CD4-positive, alpha-beta memory T cell (primary cell): Measurements from ENCODE around the gene WDR74. TPM values are rescaled to one million over a fixed set of nuclear protein-coding genes. Genes with fewer than 3 reads are reported as not detected.
"Not testable (repeated sequence)": the region's sequence is repeated elsewhere in the genome, so short reads cannot be mapped to it uniquely, and the experiment has no call there.

Experiments used
- CTCF ChIA-PET: fragments of 350-600 bp; sonication (Branson Sonifier 250); formaldehyde crosslinking; loops from one replicate; lab custom pipeline; 2021; ENCODE audit warnings: inconsistent platforms; ENCODE audit not compliant: partially characterized antibody; lab: Charles Lee
- POLR2A ChIA-PET: fragments of 350-600 bp; sonication (Branson Sonifier 250); formaldehyde crosslinking; loops from one replicate; lab custom pipeline; 2021; ENCODE audit not compliant: partially characterized antibody; lab: Charles Lee
- DNase-seq, 5 donors: peaks; one replicate each; pipeline versions ENCODE4 v3.0.0 to v3.0.0-alpha.2; 2020 to 2022; ENCODE audit warnings: mixed read lengths in 1 of 5
- H3K27ac ChIP-seq: one replicate; pipeline ENCODE4 v1.7.0; 2013; ENCODE audit warnings: low read depth, low read length
- H3K27me3 ChIP-seq: 2 replicates; pipeline ENCODE4 v1.7.0; 2013; ENCODE audit warnings: mild to moderate bottlenecking, low read length, moderate library complexity; ENCODE audit not compliant: insufficient read depth
- H3K36me3 ChIP-seq: 2 replicates; pipeline ENCODE4 v1.7.0; 2013; ENCODE audit warnings: mild to moderate bottlenecking, low read length, moderate library complexity; ENCODE audit not compliant: insufficient read depth
- H3K4me1 ChIP-seq: 2 replicates; pipeline ENCODE4 v1.7.0; 2013; ENCODE audit warnings: mild to moderate bottlenecking, low read length, moderate library complexity; ENCODE audit not compliant: insufficient read depth
- H3K4me3 ChIP-seq, 2 donors: one replicate each; pipeline ENCODE4 v1.7.0; 2013; ENCODE audit warnings: low read length in 2 of 2, mild to moderate bottlenecking in 1 of 2
- H3K9me3 ChIP-seq, 2 donors: one replicate each; pipeline ENCODE4 v1.7.0; 2013; ENCODE audit warnings: low read length in 2 of 2, control low read depth in 1 of 2; ENCODE audit not compliant: control insufficient read depth in 1 of 2
- H3K27ac Mint-ChIP-seq, 7 donors: one replicate each; pipeline ENCODE4 v1.8.0; 2020 to 2021; ENCODE audit warnings: mixed read lengths in 7 of 7, mild to moderate bottlenecking in 6 of 7, inconsistent platforms in 3 of 7, moderate library complexity in 3 of 7
- H3K27me3 Mint-ChIP-seq, 2 donors: one replicate each; pipeline ENCODE4 v1.8.0; 2020 to 2021; ENCODE audit warnings: mixed read lengths in 2 of 2
- H3K36me3 Mint-ChIP-seq, 2 donors: one replicate each; pipeline ENCODE4 v1.8.0; 2020 to 2021; ENCODE audit warnings: mixed read lengths in 2 of 2, inconsistent platforms in 1 of 2, mild to moderate bottlenecking in 1 of 2
- H3K4me1 Mint-ChIP-seq, 4 donors: one replicate each; pipeline ENCODE4 v1.8.0; 2020 to 2021; ENCODE audit warnings: mixed read lengths in 4 of 4, mild to moderate bottlenecking in 1 of 4
- H3K4me3 Mint-ChIP-seq, 8 donors: one replicate each; pipeline ENCODE4 v1.8.0; 2020 to 2021; ENCODE audit warnings: mixed read lengths in 8 of 8, mild to moderate bottlenecking in 7 of 8, moderate library complexity in 6 of 8, inconsistent platforms in 3 of 8
- H3K9me3 Mint-ChIP-seq, 8 donors: one replicate each; pipeline ENCODE4 v1.8.0; 2020 to 2021; ENCODE audit warnings: mixed read lengths in 8 of 8, mild to moderate bottlenecking in 5 of 8, inconsistent platforms in 3 of 8, moderate library complexity in 1 of 8
- intact Hi-C: fragments of 100-400 bp; cut with micrococcal nuclease; formaldehyde crosslinking; loops from one replicate; pipeline ENCODE4 v1.15.1; 2023
- polyA plus RNA-seq, 2 donors: library from polyadenylated mRNA; unstranded; fragments of 300-500 nt; fragmentation: Illumina TruSeq; gene quantifications; one replicate each; pipeline ENCODE4 v1.2.3, GENCODE V29; 2021
- total RNA-seq, 2 experiments: library from RNA; stranded (reverse); gene quantifications; one replicate each; pipeline ENCODE4 v1.2.3, GENCODE V29; 2021

The WDR74 gene
- total and polyA plus RNA-seq, 4 experiments from 2014 or later = 33.9 to 82.2 (median 65.0) TPM

GRCh38 chr11:62842171-62842741 lies 2.9 kb upstream of the WDR74 start:
- H3K27me3 ChIP-seq = no peaks in the 10 kb centered on the region
- peak in 2 of 5 donors; percentile 9 to 33 for DNase-seq
- no peaks in the 10 kb centered on the region for H3K36me3 ChIP-seq
- peaks cover 10 to 32% (median 21%) of the 10 kb centered on the region in 4 donors for H3K4me1 Mint-ChIP-seq
- peak overlapping the region; percentile 74 to 86 for H3K4me3 ChIP-seq
- H3K27ac Mint-ChIP-seq = no peak overlapping the region
- no peaks in the 10 kb centered on the region for H3K27me3 Mint-ChIP-seq
- CTCF ChIA-PET = interaction anchor here (0.8 to 3.0 kb wide), 5 partner anchors 12 to 56 kb away, joined by 3 to 9 read pairs (median 4); no protein-coding TSS in a partner anchor
- H3K4me3 Mint-ChIP-seq = no peak overlapping the region
- POLR2A ChIA-PET = interaction anchor here (0.8 to 13.8 kb wide), 51 partner anchors 10 to 1365 kb away, joined by 3 to 801 read pairs (median 8); partner anchors contain the start of genes B3GAT3, BSCL2, C11orf98 and CSKMT
- intact Hi-C loops = loop anchor here (1.0 kb wide), 1 partner anchor 13 kb away; no protein-coding TSS in a partner anchor
- H3K4me1 ChIP-seq = peaks cover 32% of the 10 kb centered on the region
- H3K27ac ChIP-seq = peak overlapping the region; percentile 98
- peaks cover 0 to 7% (median 0%) of the 10 kb centered on the region in 8 donors for H3K9me3 Mint-ChIP-seq
- H3K36me3 Mint-ChIP-seq = peaks cover 4 to 15% of the 10 kb centered on the region in 2 donors
- no peaks in the 10 kb centered on the region for H3K9me3 ChIP-seq

- peaks cover 32% of the 10 kb centered on the region for H3K4me1 ChIP-seq
- CTCF ChIA-PET = interaction anchor here (2.7 to 3.0 kb wide), 2 partner anchors 13 to 55 kb away, joined by 9 to 27 read pairs; partner anchors contain the start of gene TMEM179B
- no peak overlapping the region for H3K4me3 Mint-ChIP-seq
- H3K27ac ChIP-seq = peak overlapping the region; percentile 98
- intact Hi-C loops = loop anchor here (1.0 to 2.0 kb wide), 4 partner anchors 14 to 133 kb away; partner anchors contain the start of gene HNRNPUL2
- POLR2A ChIA-PET = interaction anchor here (0.6 to 13.8 kb wide), 76 partner anchors 9 to 1937 kb away, joined by 3 to 801 read pairs (median 6); partner anchors contain the start of genes B3GAT3, BAD, BSCL2 and C11orf98
- H3K9me3 ChIP-seq = no peaks in the 10 kb centered on the region
- H3K27me3 ChIP-seq = no peaks in the 10 kb centered on the region
- H3K27me3 Mint-ChIP-seq = no peaks in the 10 kb centered on the region
- DNase-seq = peak; percentile 88 to 92 (median 90)
- peaks cover 0 to 7% (median 0%) of the 10 kb centered on the region in 8 donors for H3K9me3 Mint-ChIP-seq
- peaks cover 10 to 34% (median 21%) of the 10 kb centered on the region in 4 donors for H3K4me1 Mint-ChIP-seq
- peaks cover 1% of the 10 kb centered on the region for H3K36me3 ChIP-seq
- H3K27ac Mint-ChIP-seq = no peak overlapping the region
- peaks cover 6 to 16% of the 10 kb centered on the region in 2 donors for H3K36me3 Mint-ChIP-seq
- H3K4me3 ChIP-seq = peak overlapping the region; percentile 74 to 86
Observed at GRCh38 chr11:62841361-62842170, 2.2 kb upstream of the WDR74 start.

GRCh38 chr11:62840721-62841360 lies 1.5 kb upstream of the WDR74 start:
- H3K27me3 ChIP-seq, H3K27ac Mint-ChIP-seq, H3K27me3 Mint-ChIP-seq, H3K36me3 ChIP-seq, H3K9me3 Mint-ChIP-seq, H3K9me3 ChIP-seq, H3K4me3 Mint-ChIP-seq: not testable (repeated sequence)
- intact Hi-C loops = loop anchor here (1.0 to 2.0 kb wide), 4 partner anchors 40 to 132 kb away; partner anchors contain the start of genes HNRNPUL2 and TMEM179B
- DNase-seq = peak in 1 of 5 donors; percentile 92
- ChIA-PET CTCF (interaction anchor here (2.7 to 3.0 kb wide), 2 partner anchors 14 to 54 kb away, joined by 9 to 27 read pairs; partner anchors contain the start of gene TMEM179B), POLR2A (interaction anchor here (0.6 to 13.8 kb wide), 77 partner anchors 8 to 1938 kb away, joined by 3 to 801 read pairs (median 6); partner anchors contain the start of genes B3GAT3, BAD, BSCL2 and C11orf98)
- Histone ChIP-seq H3K4me1 (peaks cover 32% of the 10 kb centered on the region), H3K27ac (peak overlapping the region; percentile 98), H3K4me3 (peak overlapping the region in 1 of 2 donors; percentile 86)
- H3K36me3 Mint-ChIP-seq = peaks cover 8 to 22% of the 10 kb centered on the region in 2 donors
- H3K4me1 Mint-ChIP-seq = peaks cover 10 to 38% (median 22%) of the 10 kb centered on the region in 4 donors

GRCh38 chr11:62835336-62835735 lies 4.1 kb downstream of the WDR74 start:
- H3K27me3 ChIP-seq = no peaks in the 10 kb centered on the region
- Mint-ChIP-seq H3K4me1 (peaks cover 23 to 66% (median 44%) of the 10 kb centered on the region in 4 donors), H3K27me3 (no peaks in the 10 kb centered on the region), H3K9me3 (peaks cover 0 to 2% (median 0%) of the 10 kb centered on the region in 8 donors), H3K27ac (peak overlapping the region in 4 of 7 donors; percentile 17 to 79 (median 38)), H3K4me3 (peak overlapping the region in 1 of 8 donors; percentile 32), H3K36me3 (peaks cover 15 to 56% of the 10 kb centered on the region in 2 donors)
- peaks cover 24% of the 10 kb centered on the region for H3K36me3 ChIP-seq
- DNase-seq = no peak
- intact Hi-C loops = no loop called here
- no peak overlapping the region for H3K4me3 ChIP-seq
- ChIA-PET POLR2A (interaction anchor here (0.8 to 13.8 kb wide), 5 partner anchors 9 to 244 kb away, joined by 3 to 801 read pairs (median 3); partner anchors contain the start of genes NXF1, TMEM179B, TMEM223 and TUT1), CTCF (no interaction called here)
- no peak overlapping the region for H3K27ac ChIP-seq
- peaks cover 39% of the 10 kb centered on the region for H3K4me1 ChIP-seq
- H3K9me3 ChIP-seq = no peaks in the 10 kb centered on the region

- intact Hi-C loops = loop anchor here (1.0 to 2.0 kb wide), 7 partner anchors 24 to 233 kb away; partner anchors contain the start of genes NXF1, TMEM179B and TTC9C
- Histone ChIP-seq H3K9me3 (no peaks in the 10 kb centered on the region), H3K27ac (peak within 1 kb of the TSS; percentile 97), H3K4me1 (peaks cover 33% of the 10 kb centered on the region), H3K36me3 (peaks cover 25% of the 10 kb centered on the region), H3K4me3 (peak within 1 kb of the TSS; percentile 82 to 85), H3K27me3 (no peaks in the 10 kb centered on the region)
- no peaks in the 10 kb centered on the region for H3K9me3 Mint-ChIP-seq
- POLR2A ChIA-PET = interaction anchor here (0.5 to 13.8 kb wide), 28 partner anchors 9 to 1485 kb away, joined by 3 to 801 read pairs (median 6); partner anchors contain the start of genes B3GAT3, C11orf98, CSKMT and EEF1G
- no peak for DNase-seq
- H3K27ac Mint-ChIP-seq = peak within 1 kb of the TSS; percentile 94 to 100 (median 99)
- peaks cover 22 to 56% (median 42%) of the 10 kb centered on the region in 4 donors for H3K4me1 Mint-ChIP-seq
- peaks cover 13 to 51% of the 10 kb centered on the region in 2 donors for H3K36me3 Mint-ChIP-seq
- H3K4me3 Mint-ChIP-seq = peak within 1 kb of the TSS; percentile 94 to 100 (median 98)
- no peaks in the 10 kb centered on the region for H3K27me3 Mint-ChIP-seq
- CTCF ChIA-PET = interaction anchor here (2.2 kb wide), 1 partner anchor 46 kb away, joined by 11 read pairs; the partner anchor contains the start of gene TMEM179B
Observed at GRCh38 chr11:62832336-62833234, 6.8 kb downstream of the WDR74 start, which contains the start of gene TEX54. TEX54 (minus strand) TSS chr11:62832841.
